K562 (cell line): ENCODE data around the gene SLC49A3. TPM values are rescaled to one million over a fixed set of nuclear protein-coding genes. Genes with fewer than 3 reads are reported as not detected.

ENCODE experiments used
- CCAR2 ChIP-seq: fragments of 200-400 bp; formaldehyde crosslinking; IDR thresholded peaks from 2 replicates; pipeline ENCODE4 v1.6.1; 2017; ENCODE audit warnings: mild to moderate bottlenecking, low read depth, low read length
- HDAC3 ChIP-seq: fragments of 450-650 bp; IDR thresholded peaks from 2 replicates; pipeline ENCODE4 v1.6.1; 2018; ENCODE audit warnings: borderline replicate concordance, mild to moderate bottlenecking, moderate library complexity; ENCODE audit not compliant: partially characterized antibody
- HMG20A ChIP-seq: fragments of 450-650 bp; formaldehyde crosslinking; conservative IDR thresholded peaks from 2 replicates; pipeline ENCODE4 v1.4.0; 2020; ENCODE audit warnings: mild to moderate bottlenecking, mixed read lengths
- LEF1 ChIP-seq: fragments of 450-650 bp; IDR thresholded peaks from 2 replicates; pipeline ENCODE4 v1.6.1; 2016; ENCODE audit warnings: mild to moderate bottlenecking
- ZNF311 ChIP-seq: fragments of 250-450 bp; sonication (Bioruptor Pico); IDR thresholded peaks from 2 replicates; pipeline ENCODE4 v1.4.0; 2020; ENCODE audit warnings: mild to moderate bottlenecking, moderate library complexity
- ZNF586 ChIP-seq: fragments of 450-650 bp; formaldehyde crosslinking; conservative IDR thresholded peaks from 2 replicates; pipeline ENCODE4 v1.4.0; 2020; ENCODE audit warnings: mild to moderate bottlenecking, moderate library complexity
- ZNF780A ChIP-seq: fragments of 250-450 bp; sonication (Bioruptor Pico); IDR thresholded peaks from 2 replicates; pipeline ENCODE4 v1.5.0; 2021; ENCODE audit warnings: mild to moderate bottlenecking
- ZSCAN32 ChIP-seq: fragments of 450-650 bp; formaldehyde crosslinking; IDR thresholded peaks from 2 replicates; pipeline ENCODE4 v1.4.0; 2020; ENCODE audit warnings: mild to moderate bottlenecking, moderate library complexity
- polyA plus RNA-seq, 8 experiments: library from polyadenylated mRNA; depleted of rRNA in 4 of 8; stranded (reverse) in 5 of 8; unstranded in 3 of 8; fragments of >200 nt; fragmentation: Nextera tagmentation in 2 of 8; fragmentation: Illumina TruSeq in 1 of 8; extraction: Ambion mirVana in 2 of 8; extraction: Trizol in 1 of 8; gene quantifications; 2 replicates each; pipeline versions ENCODE4 v1.2.1 to v1.2.3, GENCODE V29; 2011 to 2014; ENCODE audit warnings: inconsistent platforms in 1 of 8, missing spikeins in 1 of 8
- total RNA-seq, 7 experiments: library from RNA; depleted of rRNA in 6 of 7; stranded (reverse); fragments of >200 nt in 6 of 7; fragmentation: Illumina TruSeq in 2 of 7; extraction: Trizol in 2 of 7; gene quantifications; 2 replicates each; pipeline versions ENCODE4 v1.2.1 to v1.2.3, GENCODE V29; 2011 to 2021; ENCODE audit warnings: low replicate concordance in 1 of 7
- TF ChIP-seq, protein P1 (sequence below): sonication (generic); IDR thresholded peaks from 2 replicates; pipeline ENCODE4 v1.6.1; 2016
- TF ChIP-seq, protein P2 (sequence below): fragments of 450-650 bp; IDR thresholded peaks from 2 replicates; pipeline ENCODE4 v1.6.1; 2016; ENCODE audit warnings: missing biosample characterization, missing genetic modification characterization
- TF ChIP-seq, protein P3 (sequence below): fragments of 450-650 bp; IDR thresholded peaks from 2 replicates; pipeline ENCODE4 v1.6.1; 2017; ENCODE audit warnings: mild to moderate bottlenecking, moderate library complexity
- TF ChIP-seq, protein P4 (sequence below): fragments of 250-450 bp; sonication (Bioruptor Pico); IDR thresholded peaks from 2 replicates; pipeline ENCODE4 v1.8.0; 2021; ENCODE audit warnings: moderate library complexity, mild to moderate bottlenecking, inconsistent platforms
- TF ChIP-seq, protein P5 (sequence below), 2 experiments: fragments of 450-650 bp in 1 of 2; sonication (generic) in 1 of 2; formaldehyde crosslinking; conservative IDR thresholded peaks; 2 replicates each; pipeline versions ENCODE4 v1.4.0 to v1.8.1; 2020 to 2022; ENCODE audit warnings: mild to moderate bottlenecking in 1 of 2, missing genetic modification reagents in 1 of 2
- TF ChIP-seq, protein P6 (sequence below), 2 experiments: fragments of 450-650 bp in 1 of 2; IDR thresholded peaks; 2 replicates each; pipeline ENCODE4 v1.6.1; 2011 to 2017; ENCODE audit warnings: low read depth in 2 of 2, antibody characterized with exemption in 1 of 2, borderline replicate concordance in 1 of 2, low read length in 1 of 2, mild to moderate bottlenecking in 1 of 2, mixed read lengths in 1 of 2; ENCODE audit not compliant: control insufficient read depth in 1 of 2

SLC49A3 gene
- total and polyA plus RNA-seq, 9 of the 15 experiments (the other 6 are each of a cell fraction or from before 2014, with no cell fraction given): 0.24 to 0.41 TPM; not detected in 7

DNA sequence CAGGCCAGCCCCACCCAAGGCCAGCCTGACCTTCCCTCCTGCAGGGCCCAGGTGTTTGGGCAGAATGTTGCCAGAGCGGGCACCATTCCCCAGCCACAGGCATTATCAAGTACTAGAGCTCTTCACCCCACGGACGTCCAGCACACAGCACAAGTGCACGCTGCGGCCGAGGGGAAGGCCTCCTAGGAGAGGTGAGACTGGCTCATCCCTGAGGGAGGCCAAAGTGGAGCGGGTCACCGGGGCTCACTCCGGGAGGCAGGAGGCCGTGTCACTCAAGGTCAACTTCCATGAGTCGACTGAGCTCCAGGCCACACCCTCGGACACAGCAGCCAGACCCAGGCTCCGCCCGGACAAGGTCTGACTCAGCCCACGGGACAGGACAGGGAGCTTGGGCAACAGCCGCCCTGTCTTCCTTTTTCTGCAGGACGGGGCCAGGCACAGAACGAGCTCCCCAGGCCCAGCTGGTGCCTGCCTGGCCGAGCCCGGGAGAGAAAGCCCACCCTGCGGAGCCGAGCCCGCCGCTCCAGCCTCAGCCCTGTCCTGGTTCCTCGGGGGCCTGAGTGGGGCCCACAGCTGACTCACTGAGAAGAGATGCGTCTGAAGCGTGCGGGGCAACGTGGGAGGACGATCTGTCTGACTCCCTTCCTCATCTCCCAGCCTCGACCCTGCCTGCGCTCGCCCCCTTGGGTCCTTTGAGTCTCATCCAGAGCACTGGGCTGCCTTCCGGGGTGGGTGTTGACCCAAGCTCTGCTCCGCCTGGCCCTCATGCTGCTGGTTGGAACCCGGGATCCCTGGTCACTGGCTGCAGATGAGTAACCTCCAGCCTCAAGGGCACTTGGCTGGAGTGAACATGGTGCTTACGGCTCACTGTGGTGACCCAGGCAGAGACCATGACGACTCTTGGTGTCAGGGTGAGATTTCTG lies 1.6 kb downstream of the SLC49A3 start (continued):
- TF ChIP-seq, protein P1, sequence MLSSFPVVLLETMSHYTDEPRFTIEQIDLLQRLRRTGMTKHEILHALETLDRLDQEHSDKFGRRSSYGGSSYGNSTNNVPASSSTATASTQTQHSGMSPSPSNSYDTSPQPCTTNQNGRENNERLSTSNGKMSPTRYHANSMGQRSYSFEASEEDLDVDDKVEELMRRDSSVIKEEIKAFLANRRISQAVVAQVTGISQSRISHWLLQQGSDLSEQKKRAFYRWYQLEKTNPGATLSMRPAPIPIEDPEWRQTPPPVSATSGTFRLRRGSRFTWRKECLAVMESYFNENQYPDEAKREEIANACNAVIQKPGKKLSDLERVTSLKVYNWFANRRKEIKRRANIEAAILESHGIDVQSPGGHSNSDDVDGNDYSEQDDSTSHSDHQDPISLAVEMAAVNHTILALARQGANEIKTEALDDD: no peak
- TF ChIP-seq, protein P2, sequence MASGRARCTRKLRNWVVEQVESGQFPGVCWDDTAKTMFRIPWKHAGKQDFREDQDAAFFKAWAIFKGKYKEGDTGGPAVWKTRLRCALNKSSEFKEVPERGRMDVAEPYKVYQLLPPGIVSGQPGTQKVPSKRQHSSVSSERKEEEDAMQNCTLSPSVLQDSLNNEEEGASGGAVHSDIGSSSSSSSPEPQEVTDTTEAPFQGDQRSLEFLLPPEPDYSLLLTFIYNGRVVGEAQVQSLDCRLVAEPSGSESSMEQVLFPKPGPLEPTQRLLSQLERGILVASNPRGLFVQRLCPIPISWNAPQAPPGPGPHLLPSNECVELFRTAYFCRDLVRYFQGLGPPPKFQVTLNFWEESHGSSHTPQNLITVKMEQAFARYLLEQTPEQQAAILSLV: 0 out of 2 replicates have a peak, but pooled peaks have one; percentile 26
- no peak for TF ChIP-seq ZNF586 (CRISPR knock-in tag)
- no peak for TF ChIP-seq CCAR2
- peak; percentile 59; the same call in 1 of the 2 replicates for TF ChIP-seq LEF1
- TF ChIP-seq, protein P3, sequence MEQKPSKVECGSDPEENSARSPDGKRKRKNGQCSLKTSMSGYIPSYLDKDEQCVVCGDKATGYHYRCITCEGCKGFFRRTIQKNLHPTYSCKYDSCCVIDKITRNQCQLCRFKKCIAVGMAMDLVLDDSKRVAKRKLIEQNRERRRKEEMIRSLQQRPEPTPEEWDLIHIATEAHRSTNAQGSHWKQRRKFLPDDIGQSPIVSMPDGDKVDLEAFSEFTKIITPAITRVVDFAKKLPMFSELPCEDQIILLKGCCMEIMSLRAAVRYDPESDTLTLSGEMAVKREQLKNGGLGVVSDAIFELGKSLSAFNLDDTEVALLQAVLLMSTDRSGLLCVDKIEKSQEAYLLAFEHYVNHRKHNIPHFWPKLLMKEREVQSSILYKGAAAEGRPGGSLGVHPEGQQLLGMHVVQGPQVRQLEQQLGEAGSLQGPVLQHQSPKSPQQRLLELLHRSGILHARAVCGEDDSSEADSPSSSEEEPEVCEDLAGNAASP: no peak
- TF ChIP-seq ZNF780A (CRISPR knock-in tag): no peak
- TF ChIP-seq ZNF311 (CRISPR knock-in tag): no peak
- TF ChIP-seq ZSCAN32 (CRISPR knock-in tag): 0 out of 2 replicates have a peak, but pooled peaks have one; percentile 39
- TF ChIP-seq HMG20A (CRISPR knock-in tag): no peak
- TF ChIP-seq, protein P4, sequence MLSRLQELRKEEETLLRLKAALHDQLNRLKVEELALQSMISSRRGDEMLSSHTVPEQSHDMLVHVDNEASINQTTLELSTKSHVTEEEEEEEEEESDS: no peak
- TF ChIP-seq, protein P5, sequence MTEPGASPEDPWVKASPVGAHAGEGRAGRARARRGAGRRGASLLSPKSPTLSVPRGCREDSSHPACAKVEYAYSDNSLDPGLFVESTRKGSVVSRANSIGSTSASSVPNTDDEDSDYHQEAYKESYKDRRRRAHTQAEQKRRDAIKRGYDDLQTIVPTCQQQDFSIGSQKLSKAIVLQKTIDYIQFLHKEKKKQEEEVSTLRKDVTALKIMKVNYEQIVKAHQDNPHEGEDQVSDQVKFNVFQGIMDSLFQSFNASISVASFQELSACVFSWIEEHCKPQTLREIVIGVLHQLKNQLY (CRISPR knock-in tag; conservative IDR thresholded peaks at IDR 0.05): 0 out of 4 replicates have a peak, but pooled peaks of 1 of the 2 experiments have one; percentile 44
- TF ChIP-seq HDAC3: no peak
- TF ChIP-seq, protein P6, sequence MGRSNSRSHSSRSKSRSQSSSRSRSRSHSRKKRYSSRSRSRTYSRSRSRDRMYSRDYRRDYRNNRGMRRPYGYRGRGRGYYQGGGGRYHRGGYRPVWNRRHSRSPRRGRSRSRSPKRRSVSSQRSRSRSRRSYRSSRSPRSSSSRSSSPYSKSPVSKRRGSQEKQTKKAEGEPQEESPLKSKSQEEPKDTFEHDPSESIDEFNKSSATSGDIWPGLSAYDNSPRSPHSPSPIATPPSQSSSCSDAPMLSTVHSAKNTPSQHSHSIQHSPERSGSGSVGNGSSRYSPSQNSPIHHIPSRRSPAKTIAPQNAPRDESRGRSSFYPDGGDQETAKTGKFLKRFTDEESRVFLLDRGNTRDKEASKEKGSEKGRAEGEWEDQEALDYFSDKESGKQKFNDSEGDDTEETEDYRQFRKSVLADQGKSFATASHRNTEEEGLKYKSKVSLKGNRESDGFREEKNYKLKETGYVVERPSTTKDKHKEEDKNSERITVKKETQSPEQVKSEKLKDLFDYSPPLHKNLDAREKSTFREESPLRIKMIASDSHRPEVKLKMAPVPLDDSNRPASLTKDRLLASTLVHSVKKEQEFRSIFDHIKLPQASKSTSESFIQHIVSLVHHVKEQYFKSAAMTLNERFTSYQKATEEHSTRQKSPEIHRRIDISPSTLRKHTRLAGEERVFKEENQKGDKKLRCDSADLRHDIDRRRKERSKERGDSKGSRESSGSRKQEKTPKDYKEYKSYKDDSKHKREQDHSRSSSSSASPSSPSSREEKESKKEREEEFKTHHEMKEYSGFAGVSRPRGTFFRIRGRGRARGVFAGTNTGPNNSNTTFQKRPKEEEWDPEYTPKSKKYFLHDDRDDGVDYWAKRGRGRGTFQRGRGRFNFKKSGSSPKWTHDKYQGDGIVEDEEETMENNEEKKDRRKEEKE (IDR thresholded peaks at IDR 0.05; ENCODE audit: borderline replicate concordance in 1 of 2, control insufficient read depth in 1 of 2, low read depth in 2 of 2, low read length in 1 of 2): no peak
